GM19455 (cell line): ENCODE measurements around the gene SPOCK1.
"Not testable (repeated sequence)": the region's sequence is repeated elsewhere in the genome, so short reads cannot be mapped to it uniquely, and the experiment has no call there.

ENCODE experiments used
- ATAC-seq: cut with Tn5 transposase; IDR thresholded peaks from one replicate; pipeline ENCODE4 v1.9.1; 2021; ENCODE audit not compliant: unreplicated experiment

Gene SPOCK1

DNA sequence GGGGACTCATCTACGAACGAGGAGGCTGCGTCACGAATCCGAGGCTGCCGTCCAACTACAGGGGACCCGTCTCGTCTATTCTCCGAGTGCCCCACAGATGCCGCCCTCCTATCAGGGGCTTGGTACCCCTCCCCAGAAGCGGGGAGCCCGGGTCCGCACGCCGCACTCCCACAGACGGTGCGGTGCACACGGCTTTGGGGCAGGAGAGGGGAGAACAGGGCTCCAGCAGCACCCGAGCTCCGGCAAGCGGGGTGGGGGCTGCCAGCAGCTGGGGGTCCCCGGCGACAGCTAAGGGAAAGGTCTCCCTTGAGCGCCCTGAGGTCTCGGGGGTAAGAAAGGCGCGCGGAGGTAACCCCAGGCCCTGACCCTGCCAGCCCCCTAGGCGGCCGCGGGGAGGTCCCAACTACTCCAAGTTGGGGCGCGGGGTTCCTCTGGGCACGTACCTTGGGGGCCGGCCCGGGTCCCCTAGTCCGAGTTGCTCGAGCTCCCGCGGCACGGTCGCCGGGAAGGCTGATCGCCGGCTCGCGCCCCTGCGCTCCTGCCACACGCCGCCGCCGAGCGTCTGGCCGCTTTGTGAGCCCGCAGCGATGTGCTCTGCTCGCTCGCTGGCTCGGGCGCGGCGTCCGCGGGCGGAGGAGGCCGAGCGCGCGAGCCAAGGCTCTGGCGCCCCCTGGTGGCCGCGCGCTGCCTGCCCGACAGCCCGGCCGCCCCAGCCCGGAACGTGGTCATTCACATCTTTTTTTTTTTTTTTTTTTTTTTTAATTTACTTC lies at the start of gene SPOCK1:
SPOCK1 (minus strand) TSS at position 591 of the 770 bp plus-strand sequence.
- peak; percentile 98 for ATAC-seq

DNA sequence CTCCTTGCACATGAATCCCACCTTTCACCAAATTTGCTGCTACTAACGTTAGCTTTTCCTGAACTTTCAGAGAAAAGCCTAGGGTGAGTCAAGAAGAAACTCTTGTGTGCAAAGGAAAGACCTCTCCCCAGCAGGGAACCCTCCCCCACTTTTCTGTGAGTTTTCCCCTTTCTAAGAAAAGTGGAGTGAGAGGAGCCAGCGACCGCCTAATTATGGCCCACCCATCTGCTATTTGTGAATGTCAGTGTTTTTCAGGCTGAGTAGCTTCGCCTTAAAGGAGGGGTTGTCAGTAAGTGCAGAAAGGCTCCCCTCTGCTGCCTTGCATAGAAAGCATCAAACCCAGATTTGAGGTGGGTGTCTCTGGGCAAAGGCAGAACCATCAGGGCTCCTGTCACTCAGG lies 46.8 kb upstream of the SPOCK1 start:
- no peak for ATAC-seq

DNA sequence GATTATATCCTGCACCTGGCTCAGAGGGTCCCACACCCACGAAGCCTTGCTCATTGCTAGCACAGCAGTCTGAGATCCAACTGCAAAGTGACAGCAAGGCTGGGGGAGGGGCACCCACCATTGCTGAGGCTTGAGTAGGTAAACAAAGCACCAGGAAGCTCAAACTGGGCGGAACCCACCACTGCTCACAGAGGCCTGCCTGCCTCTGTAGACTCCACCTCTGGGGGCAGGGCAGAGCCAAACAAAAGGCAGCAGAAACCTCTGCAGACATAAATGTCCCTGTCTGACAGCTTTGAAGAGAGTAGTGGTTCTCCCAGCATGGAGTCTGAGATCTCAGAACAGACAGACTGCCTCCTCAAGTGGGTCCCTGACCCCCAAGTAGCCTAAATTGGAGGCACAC lies 36.3 kb upstream of the SPOCK1 start:
- ATAC-seq: not testable (repeated sequence)

DNA sequence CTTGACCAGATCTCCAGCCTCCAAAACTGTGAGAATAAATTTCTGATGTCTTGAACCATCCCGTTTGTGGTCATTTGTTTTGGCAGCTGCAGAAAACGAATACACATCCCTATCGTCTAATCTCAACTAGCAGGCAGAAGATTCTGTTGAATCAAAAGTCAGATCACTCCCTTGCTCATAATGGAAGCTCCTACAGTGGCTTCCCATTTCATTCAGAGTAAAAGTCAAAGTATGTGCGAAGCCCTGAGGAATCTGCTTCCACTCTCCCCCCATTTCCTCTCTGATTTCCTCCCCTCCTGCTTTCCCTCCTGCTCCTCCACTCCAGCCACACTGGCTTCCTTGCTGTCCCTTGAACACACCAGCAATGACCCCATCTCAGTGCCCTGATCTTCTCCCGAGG lies 34.8 kb upstream of the SPOCK1 start:
- no peak for ATAC-seq

DNA sequence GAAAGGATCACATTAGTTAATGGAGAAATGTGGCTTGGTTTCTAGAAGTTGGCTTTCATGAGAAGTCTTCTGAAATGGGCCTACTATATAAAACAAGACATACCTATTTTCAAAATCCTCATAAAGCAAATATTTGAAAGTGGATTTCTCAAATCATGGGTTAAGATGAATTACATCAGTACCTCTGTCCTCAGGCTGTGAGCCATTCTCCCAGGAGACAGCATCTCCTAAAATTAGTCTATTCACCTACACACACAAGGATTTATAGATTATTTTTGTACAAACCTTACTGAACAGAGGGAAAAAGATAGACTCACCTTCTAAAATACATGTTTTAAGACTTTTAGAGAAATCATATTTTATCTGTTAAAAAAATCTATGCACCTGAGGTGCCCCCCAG lies 32.1 kb upstream of the SPOCK1 start:
- no peak for ATAC-seq

DNA sequence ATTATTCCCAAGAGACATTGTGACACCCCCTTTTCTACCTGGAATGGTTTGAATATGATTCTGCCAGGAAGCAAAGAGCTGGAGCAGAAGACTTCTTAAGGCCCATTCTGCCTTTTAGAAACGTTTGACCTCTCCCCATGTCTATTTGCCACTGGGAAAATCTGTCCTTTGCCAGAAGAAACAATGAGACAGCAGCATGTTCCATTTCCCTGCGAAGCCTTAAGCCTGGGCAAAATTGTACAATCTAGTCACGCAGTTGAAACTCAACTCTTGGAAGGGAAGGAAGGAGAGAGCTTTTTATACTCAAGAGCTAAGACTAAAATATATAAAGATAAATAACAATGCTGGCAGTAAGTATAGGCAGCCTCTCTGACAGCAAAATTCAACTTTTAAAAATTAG lies 22.1 kb upstream of the SPOCK1 start:
- ATAC-seq: no peak

DNA sequence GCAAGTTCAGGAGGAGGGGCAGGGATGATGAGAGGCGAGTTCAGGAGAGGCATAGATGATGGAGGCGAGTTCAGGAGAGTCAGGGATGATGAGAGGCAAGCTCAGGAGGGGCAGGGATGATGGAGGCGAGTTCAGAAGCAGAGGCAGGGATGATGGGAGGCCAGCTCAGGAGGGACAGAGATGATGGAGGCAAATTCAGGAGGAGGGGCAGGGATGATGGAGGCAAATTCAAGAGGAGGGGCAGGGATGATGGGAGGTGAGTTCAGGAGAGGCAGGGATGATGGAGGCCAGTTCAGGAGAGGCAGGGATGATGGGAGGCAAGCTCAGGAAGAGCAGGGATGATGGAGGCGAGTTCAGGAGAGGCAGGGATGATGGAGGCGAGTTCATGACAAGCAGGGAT lies 17.8 kb upstream of the SPOCK1 start:
- no peak for ATAC-seq

DNA sequence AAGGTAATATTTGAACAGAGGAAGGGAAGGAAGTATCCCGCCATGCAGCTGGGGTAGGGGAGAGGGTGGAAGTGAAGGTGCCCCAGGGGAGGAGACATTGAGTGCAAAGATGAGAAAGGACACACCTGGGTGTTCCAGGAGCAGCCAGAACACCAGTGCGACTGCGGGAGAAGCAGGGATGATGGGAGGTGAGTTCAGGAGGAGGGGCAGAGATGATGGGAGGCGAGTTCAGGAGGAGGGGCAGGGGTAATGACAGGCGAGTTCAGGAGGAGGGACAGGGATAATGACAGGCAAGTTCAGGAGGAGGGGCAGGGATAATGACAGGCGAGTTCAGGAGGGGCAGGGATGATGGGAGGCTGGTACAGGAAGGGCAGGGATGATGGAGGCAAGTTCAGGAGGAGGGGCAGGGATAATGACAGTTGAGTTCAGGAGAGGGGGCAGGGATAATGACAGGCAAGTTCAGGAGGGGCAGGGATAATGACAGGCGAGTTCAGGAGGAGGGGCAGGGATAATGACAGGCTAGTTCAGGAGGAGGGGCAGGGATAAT lies 17.2 kb upstream of the SPOCK1 start:
- ATAC-seq: no peak

DNA sequence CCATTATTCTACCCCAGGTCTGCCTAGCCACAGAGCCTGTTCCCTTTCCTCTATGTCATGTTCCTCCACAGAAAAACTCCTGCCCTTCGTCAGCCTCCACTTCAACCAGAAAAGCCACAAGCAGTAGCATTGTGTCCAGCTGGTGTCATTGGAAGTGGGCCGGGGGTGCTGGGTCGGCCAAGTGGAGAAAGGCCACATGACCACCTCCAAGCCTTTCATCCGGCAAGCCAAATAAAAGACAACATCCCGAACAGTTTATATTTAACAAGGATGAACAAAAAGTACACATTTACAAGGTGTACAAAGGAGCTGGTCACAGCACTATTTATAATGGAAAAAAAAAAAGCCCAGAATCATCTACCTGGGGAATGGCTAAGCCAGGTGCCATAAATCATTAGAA lies 16.1 kb upstream of the SPOCK1 start:
- no peak for ATAC-seq

DNA sequence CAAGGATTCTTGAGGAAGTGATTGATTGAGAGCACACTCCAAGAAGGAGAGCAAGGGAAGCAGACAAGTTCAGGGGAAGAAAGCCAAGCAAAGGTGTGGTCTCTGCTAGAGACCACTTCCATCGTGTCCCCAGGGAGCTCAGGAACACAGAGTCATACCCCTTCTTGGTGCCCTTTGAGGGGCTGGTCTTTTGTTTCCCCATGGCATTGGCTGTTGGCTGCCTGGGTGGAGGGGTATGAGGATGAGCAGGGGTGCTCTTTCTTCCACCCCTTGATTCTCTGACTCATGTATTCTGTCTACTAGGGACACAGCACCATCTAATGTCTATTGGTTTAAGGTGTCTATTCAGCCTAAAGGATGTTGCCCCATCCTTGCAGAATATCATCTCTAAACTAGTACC lies 11.5 kb upstream of the SPOCK1 start:
- ATAC-seq: no peak

DNA sequence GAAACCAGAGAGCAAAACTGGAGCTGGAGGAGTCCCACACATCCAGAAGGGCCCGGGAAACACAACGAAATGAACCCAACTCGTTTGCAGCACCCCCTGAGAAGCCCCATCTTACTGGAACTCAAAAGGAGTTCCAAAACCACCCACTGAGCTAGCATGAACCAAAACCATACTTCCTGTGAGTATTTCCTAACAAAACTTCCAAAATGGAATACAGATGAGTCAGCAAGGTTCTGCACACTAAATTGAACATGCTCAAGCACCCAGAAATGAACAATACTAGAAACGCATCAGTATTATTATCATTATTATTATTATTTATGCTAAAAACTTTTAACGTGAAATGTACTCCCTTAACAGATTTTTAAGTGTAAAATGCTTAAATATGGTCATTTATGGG lies 8.0 kb upstream of the SPOCK1 start:
- ATAC-seq: no peak

DNA sequence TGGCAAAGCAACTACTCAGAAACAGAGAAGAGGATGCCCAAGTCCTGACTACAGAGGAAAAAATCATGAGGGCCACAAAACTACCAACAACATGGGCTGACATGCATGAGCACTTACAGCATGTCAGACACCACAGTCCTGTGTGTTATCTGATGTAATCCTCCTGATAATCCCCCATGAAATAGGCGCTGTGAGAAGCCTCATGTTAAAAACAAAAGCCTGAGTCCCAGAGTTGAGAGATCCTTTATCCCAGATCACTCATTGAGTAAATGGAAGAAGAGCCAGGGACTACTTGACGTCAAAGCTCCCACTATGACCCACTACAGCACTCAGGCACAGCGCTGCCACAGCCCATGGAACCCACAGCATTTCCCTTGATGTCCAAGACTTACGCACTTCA lies 7.2 kb upstream of the SPOCK1 start:
- ATAC-seq: no peak

DNA sequence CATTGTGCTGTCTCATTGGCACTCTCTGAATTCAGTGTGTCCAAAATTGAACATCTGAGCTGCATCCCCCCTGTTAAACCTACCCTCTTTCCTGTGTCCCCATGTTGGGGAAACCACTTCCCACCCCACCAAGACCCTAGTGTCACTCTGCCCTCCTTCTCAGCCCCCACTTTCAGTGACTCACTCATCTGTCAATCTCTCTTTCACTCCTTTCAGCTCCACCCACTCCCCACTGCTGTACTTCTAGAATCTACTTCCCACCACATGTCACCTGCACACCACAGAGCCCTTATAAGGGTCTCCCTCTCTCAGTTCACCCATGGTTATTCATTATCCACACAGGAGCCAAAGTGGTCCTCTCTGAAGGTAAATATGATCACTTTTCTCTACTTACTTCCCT lies 5.8 kb upstream of the SPOCK1 start:
- no peak for ATAC-seq

DNA sequence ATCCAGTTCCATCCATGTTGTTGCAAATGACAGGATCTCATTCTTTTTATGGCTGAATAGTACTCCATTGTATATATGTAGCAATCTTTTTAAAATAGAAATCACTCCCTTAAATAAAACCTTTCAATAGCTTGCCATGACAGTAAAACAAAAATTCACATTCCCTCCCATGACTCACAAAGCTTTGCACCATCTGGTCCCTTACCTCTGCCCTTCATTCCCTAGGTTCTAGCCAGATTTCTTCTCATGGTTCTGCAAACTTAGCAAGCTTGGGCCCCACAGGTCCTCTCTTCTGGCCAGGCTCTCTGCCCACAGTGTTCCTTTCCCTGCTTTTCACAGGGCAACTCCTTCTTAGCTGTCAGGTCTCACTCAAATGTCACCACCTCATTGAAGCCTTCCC lies 4.3 kb upstream of the SPOCK1 start:
- ATAC-seq: no peak

DNA sequence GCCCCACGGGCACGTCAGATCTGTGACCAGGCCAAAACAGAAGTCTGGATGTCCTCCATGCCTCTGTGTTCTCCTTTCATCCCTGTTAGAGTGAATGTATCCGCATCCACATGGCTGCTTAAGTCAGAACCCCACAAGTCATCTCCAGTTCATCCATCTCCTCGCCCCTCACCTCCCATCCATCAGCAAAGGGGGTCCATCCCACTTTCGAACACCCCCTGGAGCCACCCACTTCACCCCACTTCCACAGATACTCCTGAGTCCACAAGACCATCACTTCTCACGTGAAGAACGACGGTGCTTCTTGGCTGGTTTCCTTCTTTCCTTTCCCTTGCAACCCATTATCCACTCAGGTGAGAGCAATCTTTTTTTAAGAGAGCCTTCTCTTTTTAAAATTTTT lies 3.5 kb upstream of the SPOCK1 start:
- ATAC-seq: no peak

DNA sequence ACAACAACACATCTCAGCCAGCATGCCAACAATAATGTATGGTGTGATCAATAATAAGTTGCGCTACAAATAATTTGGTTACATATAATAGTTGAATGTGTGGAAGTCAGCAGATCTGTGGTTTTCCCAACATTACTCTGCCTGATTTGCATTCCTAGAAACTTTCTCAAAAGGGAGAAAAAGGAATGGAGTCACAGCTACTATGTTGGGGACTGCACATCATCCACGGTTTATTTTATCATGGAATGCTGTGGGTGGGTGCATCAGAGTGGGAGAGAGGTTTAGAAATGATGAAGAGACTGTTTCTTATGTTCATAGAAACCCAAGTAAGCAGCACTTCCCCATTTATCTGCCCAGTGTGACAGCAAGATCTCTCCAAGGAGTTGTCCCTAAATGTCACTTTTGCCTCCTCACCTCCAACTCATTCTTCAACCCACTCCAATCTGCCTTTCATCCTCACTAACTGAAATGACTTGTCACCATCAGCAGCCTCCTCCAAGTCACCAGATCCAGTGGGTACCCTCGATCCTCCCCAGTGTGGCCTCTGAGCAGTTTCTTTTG lies 2.8 kb upstream of the SPOCK1 start:
- no peak for ATAC-seq

DNA sequence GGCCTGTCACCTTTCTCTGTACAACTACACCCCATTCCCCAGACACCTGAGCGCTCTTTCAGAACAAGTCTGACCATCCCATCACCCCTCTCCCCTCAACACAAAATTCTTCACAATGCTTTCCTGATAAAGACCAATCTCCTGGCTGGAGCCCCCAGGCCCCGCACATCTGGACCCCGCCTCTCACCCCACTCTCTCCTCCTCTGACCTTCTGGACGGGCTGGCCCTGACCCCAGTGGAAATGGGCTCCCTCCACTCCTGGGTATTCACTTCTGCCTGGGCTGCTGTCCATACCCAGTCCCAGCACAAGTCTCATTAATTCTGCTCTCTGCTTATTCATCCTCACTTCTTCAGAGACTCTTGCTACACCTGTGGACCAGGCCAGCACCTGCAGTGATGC lies 2.1 kb upstream of the SPOCK1 start:
- ATAC-seq: no peak

DNA sequence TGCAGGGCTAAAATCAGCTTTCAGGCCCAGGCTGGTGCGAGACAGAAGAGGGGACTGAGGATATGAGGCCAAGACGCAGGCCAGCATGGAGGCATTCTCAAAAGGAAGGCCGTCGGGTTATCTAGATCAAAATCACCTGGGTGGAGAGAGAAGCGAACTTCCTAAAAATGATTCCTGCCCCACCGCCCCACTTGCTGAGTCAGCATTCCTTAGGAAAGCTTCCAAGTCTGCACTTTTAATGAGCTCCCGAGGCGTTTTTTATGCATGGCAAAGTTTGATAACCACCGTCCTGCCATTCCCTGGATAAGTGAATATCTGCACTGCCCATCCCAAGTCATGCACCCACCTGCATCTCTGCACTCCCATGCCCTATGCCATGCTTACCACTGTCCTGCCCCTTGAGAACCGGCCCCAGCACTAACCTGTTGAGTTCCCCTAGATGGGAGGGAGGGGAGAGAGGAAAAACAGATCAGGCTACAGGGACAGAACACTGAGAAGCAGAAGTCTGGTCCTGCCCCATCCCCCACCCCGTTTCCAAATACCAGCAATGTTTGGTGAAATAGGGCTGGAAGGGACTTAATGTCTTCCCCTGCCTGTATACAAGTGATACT lies 1.6 kb upstream of the SPOCK1 start:
- ATAC-seq: no peak

DNA sequence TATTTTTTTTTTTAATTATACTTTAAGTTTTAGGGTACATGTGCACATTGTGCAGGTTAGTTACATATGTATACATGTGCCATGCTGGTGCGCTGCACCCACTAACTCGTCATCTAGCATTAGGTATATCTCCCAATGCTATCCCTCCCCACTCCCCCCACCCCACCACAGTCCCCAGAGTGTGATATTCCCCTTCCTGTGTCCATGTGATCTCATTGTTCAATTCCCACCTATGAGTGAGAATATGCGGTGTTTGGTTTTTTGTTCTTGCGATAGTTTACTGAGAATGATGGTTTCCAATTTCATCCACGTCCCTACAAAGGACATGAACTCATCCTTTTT lies 351 bp upstream of the SPOCK1 start:
- ATAC-seq: not testable (repeated sequence)

DNA sequence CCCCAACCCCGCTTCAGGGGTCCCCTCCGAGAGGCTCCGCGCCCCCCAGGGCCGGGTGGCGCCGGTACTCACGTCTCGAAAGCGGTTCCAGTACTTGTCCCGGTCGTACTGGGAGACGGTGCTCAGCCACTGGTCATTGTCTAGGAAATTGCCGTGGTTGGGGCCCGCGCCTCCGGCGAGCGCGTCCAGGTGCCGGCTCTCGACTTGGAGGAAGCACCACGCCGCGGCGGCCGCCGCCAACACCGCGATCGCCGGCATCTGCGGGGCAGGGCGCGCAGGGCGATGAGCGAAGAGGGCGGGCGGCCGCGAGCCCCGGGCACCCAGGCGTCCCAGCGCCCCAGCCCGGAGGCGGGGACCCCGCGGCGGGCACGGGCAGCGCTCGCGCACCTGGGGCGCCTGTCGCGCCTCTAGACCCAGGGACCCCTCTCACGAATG lies 808 bp downstream of the SPOCK1 start:
- no peak for ATAC-seq

DNA sequence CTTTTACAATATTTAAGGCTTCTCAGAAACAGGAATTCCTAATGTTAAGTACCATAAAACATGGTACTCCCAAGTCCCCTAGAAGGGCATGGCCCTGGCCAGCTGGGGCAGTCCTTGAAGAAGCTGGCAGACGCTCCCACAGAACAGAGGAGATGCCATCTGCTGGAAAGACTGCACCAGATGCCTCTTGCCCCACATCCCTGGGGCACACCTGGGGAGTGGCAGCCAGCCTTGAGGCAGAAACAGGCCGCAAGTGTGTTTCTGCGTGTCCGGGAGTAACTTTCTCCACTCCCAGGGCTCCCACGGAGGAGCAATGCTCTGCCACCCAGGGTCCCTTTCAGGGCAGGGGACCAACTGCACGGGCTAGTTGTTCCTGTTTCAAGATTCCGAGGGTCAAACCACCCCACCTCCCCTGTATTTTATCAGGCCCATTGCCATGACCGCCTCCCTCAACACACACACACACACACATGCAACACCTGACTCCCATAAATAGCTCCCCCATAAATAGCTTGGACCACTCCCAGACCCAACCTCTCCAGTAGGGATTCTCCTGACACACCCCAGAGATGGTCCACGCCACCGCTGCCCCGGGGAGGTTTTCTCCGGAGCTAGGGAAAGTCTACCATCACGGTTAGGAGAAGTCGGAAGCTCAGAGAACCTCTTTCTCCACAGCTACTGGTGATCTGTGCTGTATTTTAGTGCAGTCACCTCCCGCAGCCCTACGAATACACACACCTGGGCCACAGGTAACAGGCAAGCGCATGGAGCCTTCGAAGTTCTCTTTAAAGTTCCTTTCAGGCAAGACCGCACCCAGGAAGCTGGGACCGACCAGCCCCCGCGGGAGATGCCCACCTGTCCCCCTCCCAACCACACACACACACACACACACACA lies 1.5 kb downstream of the SPOCK1 start:
- no peak for ATAC-seq
